Keratinocyte (primary cell): ENCODE data around the gene FOXRED2. TPM values are rescaled to one million over a fixed set of nuclear protein-coding genes. Genes with fewer than 3 reads are reported as not detected.
A peak's percentile ranks its signal among the peaks of the same experiment; 100 is the strongest.

Source experiments
- DNase-seq: peaks from one replicate; pipeline ENCODE4 v3.0.0-alpha.2; 2011; ENCODE audit warnings: low read depth, missing footprints, low spot score
- FAIRE-seq: peaks from 2 replicates; lab custom pipeline; 2011; peaks lifted over from hg19 to GRCh38; lab: Jason Lieb, UNC
- H2AFZ ChIP-seq: 2 replicates; pipeline ENCODE4 v1.6.0; 2012; ENCODE audit warnings: low read length, control low read depth, inconsistent platforms; ENCODE audit not compliant: control insufficient read depth
- H3K27ac ChIP-seq: 2 replicates; pipeline ENCODE4 v1.5.1; 2011; ENCODE audit warnings: low read length; ENCODE audit not compliant: control insufficient read depth, insufficient read depth
- H3K27me3 ChIP-seq: 3 replicates; pipeline ENCODE4 v1.6.0; 2011; ENCODE audit warnings: low read length; ENCODE audit not compliant: control insufficient read depth, insufficient read depth; ENCODE audit errors: extremely low read depth
- H3K36me3 ChIP-seq, 2 experiments: 2 replicates in 1 of 2; 3 replicates in 1 of 2; pipeline ENCODE4 v1.5.1; 2011; ENCODE audit warnings: low read length in 2 of 2, mild to moderate bottlenecking in 1 of 2; ENCODE audit not compliant: control insufficient read depth in 2 of 2, insufficient read depth in 2 of 2; ENCODE audit errors: extremely low read depth in 1 of 2
- H3K4me1 ChIP-seq: 3 replicates; pipeline ENCODE4 v1.5.1; 2011; ENCODE audit warnings: low read length; ENCODE audit not compliant: control insufficient read depth, insufficient read depth; ENCODE audit errors: extremely low read depth
- H3K4me2 ChIP-seq: 3 replicates; pipeline ENCODE4 v1.6.0; 2011; ENCODE audit warnings: low read depth, low read length; ENCODE audit not compliant: control insufficient read depth, insufficient read depth; ENCODE audit errors: extremely low read depth
- H3K4me3 ChIP-seq, 3 experiments: fragments of 200-600 bp in 1 of 3; sonication (generic) in 1 of 3; 2 replicates in 2 of 3; 3 replicates in 1 of 3; pipeline ENCODE4 v1.5.1; 2011 to 2016; ENCODE audit warnings: low read length in 3 of 3, mild to moderate bottlenecking in 3 of 3, control low read depth in 2 of 3, inconsistent platforms in 1 of 3, low read depth in 1 of 3, mixed read lengths in 1 of 3, mixed run types in 1 of 3, moderate library complexity in 1 of 3; ENCODE audit not compliant: control insufficient read depth in 2 of 3, insufficient read depth in 2 of 3; ENCODE audit errors: extremely low read depth in 1 of 3
- H3K79me2 ChIP-seq: 2 replicates; pipeline ENCODE4 v1.6.0; 2012; ENCODE audit warnings: low read length; ENCODE audit not compliant: control insufficient read depth, insufficient read depth
- H3K9ac ChIP-seq: 3 replicates; pipeline ENCODE4 v1.6.0; 2011; ENCODE audit warnings: low read length; ENCODE audit not compliant: control insufficient read depth, insufficient read depth; ENCODE audit errors: extremely low read depth
- H3K9me1 ChIP-seq: 3 replicates; pipeline ENCODE4 v1.6.0; 2011; ENCODE audit warnings: low read length; ENCODE audit not compliant: control insufficient read depth, insufficient read depth; ENCODE audit errors: extremely low read depth
- H3K9me3 ChIP-seq: 2 replicates; pipeline ENCODE4 v1.5.1; 2012; ENCODE audit warnings: low read depth, low read length; ENCODE audit not compliant: control insufficient read depth
- H4K20me1 ChIP-seq: 3 replicates; pipeline ENCODE4 v1.6.0; 2011; ENCODE audit warnings: low read length; ENCODE audit not compliant: control insufficient read depth, insufficient read depth; ENCODE audit errors: extremely low read depth
- CTCF ChIP-seq, 3 experiments: IDR thresholded peaks in 1 of 3; conservative IDR thresholded peaks in 1 of 3; optimal IDR thresholded peaks in 1 of 3; 2 replicates in 2 of 3; 3 replicates in 1 of 3; pipeline versions ENCODE3 to v1.5.1; 2011; ENCODE audit warnings: low read length in 3 of 3, mild to moderate bottlenecking in 3 of 3, moderate library complexity in 2 of 3, control low read depth in 1 of 3, inconsistent platforms in 1 of 3; ENCODE audit not compliant: insufficient read depth in 2 of 3; ENCODE audit errors: extremely low read depth in 1 of 3
- EZH2 ChIP-seq: IDR thresholded peaks from one replicate; pipeline ENCODE4 v1.6.1; 2012; ENCODE audit warnings: inconsistent platforms, mild to moderate bottlenecking, low read length, moderate library complexity
- dilution Hi-C: fragments of 300-500 bp; cut with MboI; formaldehyde crosslinking; loops from one replicate; pipeline ENCODE4 v1.7.0; 2020; ENCODE audit warnings: low sequenced_read_pairs; ENCODE audit not compliant: extremely low pct_ligation_motif_present
- polyA plus RNA-seq, 5 experiments: library from polyadenylated mRNA; depleted of rRNA in 3 of 5; stranded (reverse) in 3 of 5; stranded (forward) in 1 of 5; unstranded in 1 of 5; fragments of >200 nt; gene quantifications; 1 replicate in 1 of 5; 2 replicates in 3 of 5; 3 replicates in 1 of 5; pipeline versions ENCODE4 v1.2.1 to v1.2.3, GENCODE V29; 2011 to 2012; ENCODE audit warnings: missing spikeins in 2 of 5, low read depth in 1 of 5, low replicate concordance in 1 of 5

The FOXRED2 gene
- polyA plus RNA-seq, 1 donor (not counting 4 experiments of a cell fraction or from before 2014, with no cell fraction given) = 0.71 TPM

GRCh38 chr22:36512333-36512732 lies 5.5 kb upstream of the FOXRED2 start:
- DNase-seq (no peak), FAIRE-seq (no peak)
- dilution Hi-C loops = no loop called here
- no peaks in the 10 kb centered on the region for H3K79me2 ChIP-seq
- no peak overlapping the region for H3K9ac ChIP-seq
- no peaks in the 10 kb centered on the region for H3K4me1 ChIP-seq
- peaks cover 47 to 54% of the 10 kb centered on the region in 2 experiments for H3K36me3 ChIP-seq
- H3K27ac ChIP-seq = no peak overlapping the region
- no peak overlapping the region for H3K4me2 ChIP-seq
- H3K9me3 ChIP-seq = no peaks in the 10 kb centered on the region
- no peak overlapping the region for H2AFZ ChIP-seq
- peaks cover 3% of the 10 kb centered on the region for H3K9me1 ChIP-seq
- H4K20me1 ChIP-seq = peaks cover 3% of the 10 kb centered on the region
- no peak overlapping the region for H3K4me3 ChIP-seq
- H3K27me3 ChIP-seq = no peaks in the 10 kb centered on the region
- TF ChIP-seq EZH2 (no peak), CTCF (optimal IDR thresholded peaks at IDR 0.05 in 1 of 3, IDR thresholded peaks at IDR 0.05 in 1 of 3, conservative IDR thresholded peaks at IDR 0.05 in 1 of 3; ENCODE audit: extremely low read depth in 1 of 3, insufficient read depth in 2 of 3, low read length in 3 of 3) (no peak)

GRCh38 chr22:36510966-36511881 lies 4.4 kb upstream of the FOXRED2 start:
- FAIRE-seq (no peak), DNase-seq (no peak)
- no peak overlapping the region for H3K4me2 ChIP-seq
- no peak overlapping the region for H3K9ac ChIP-seq
- no peak overlapping the region for H2AFZ ChIP-seq
- H3K9me1 ChIP-seq = peaks cover 3% of the 10 kb centered on the region
- H3K4me1 ChIP-seq = no peaks in the 10 kb centered on the region
- H3K9me3 ChIP-seq = no peaks in the 10 kb centered on the region
- TF ChIP-seq CTCF (optimal IDR thresholded peaks at IDR 0.05 in 1 of 3, IDR thresholded peaks at IDR 0.05 in 1 of 3, conservative IDR thresholded peaks at IDR 0.05 in 1 of 3; ENCODE audit: extremely low read depth in 1 of 3, insufficient read depth in 2 of 3, low read length in 3 of 3) (peak; percentile 58 to 74 (median 73)), EZH2 (no peak)
- peaks cover 38 to 43% of the 10 kb centered on the region in 2 experiments for H3K36me3 ChIP-seq
- no peak overlapping the region for H3K4me3 ChIP-seq
- peaks cover 3% of the 10 kb centered on the region for H4K20me1 ChIP-seq
- H3K27me3 ChIP-seq = no peaks in the 10 kb centered on the region
- no peak overlapping the region for H3K27ac ChIP-seq
- dilution Hi-C loops = no loop called here
- H3K79me2 ChIP-seq = no peaks in the 10 kb centered on the region
